HEK293T (cell line): ENCODE measurements around the gene ZSCAN4.

Experiments used
- ARNT ChIP-seq: fragments of 450-650 bp; IDR thresholded peaks from 2 replicates; pipeline ENCODE4 v1.6.1; 2017; ENCODE audit warnings: mild to moderate bottlenecking
- BHLHE40 ChIP-seq: fragments of 450-650 bp; IDR thresholded peaks from 2 replicates; pipeline ENCODE4 v1.6.1; 2016; ENCODE audit warnings: mild to moderate bottlenecking, moderate library complexity, borderline replicate concordance
- LEF1 ChIP-seq: fragments of 450-650 bp; IDR thresholded peaks from 2 replicates; pipeline ENCODE4 v1.6.1; 2017; ENCODE audit warnings: mild to moderate bottlenecking, borderline replicate concordance
- TF ChIP-seq, protein P1 (sequence below): fragments of 450-650 bp; IDR thresholded peaks from 2 replicates; pipeline ENCODE4 v1.6.1; 2016

DNA sequence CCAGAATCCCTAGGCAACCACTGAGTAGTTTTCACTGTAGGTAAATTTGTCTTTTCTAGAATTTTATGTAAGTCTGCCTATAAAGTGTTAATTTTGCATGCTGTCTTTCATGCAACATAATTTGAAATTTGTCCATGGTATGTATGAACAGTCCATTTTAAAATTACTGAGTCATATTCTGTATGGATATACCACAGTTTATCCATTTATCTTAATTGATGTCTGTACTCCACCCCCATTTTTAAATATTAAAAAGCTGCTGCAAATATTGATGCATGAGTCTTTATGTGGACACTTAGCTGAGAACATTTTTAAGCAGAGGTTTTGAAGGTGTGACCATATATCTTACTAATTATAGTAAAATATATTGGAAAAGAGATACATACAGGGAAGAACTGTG, 45.6 kb upstream of the ZSCAN4 start:
- TF ChIP-seq ARNT (no peak), BHLHE40 (no peak), LEF1 (no peak)
- TF ChIP-seq, protein P1, sequence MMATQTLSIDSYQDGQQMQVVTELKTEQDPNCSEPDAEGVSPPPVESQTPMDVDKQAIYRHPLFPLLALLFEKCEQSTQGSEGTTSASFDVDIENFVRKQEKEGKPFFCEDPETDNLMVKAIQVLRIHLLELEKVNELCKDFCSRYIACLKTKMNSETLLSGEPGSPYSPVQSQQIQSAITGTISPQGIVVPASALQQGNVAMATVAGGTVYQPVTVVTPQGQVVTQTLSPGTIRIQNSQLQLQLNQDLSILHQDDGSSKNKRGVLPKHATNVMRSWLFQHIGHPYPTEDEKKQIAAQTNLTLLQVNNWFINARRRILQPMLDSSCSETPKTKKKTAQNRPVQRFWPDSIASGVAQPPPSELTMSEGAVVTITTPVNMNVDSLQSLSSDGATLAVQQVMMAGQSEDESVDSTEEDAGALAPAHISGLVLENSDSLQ: no peak
